AG04450 (cell line): Measurements from ENCODE around the gene MBTPS2. TPM values are rescaled to one million over a fixed set of nuclear protein-coding genes. Genes with fewer than 3 reads are reported as not detected.
"Not testable (repeated sequence)": the region's sequence is repeated elsewhere in the genome, so short reads cannot be mapped to it uniquely, and the experiment has no call there.

Source experiments
- CTCF ChIA-PET: fragments of 300-600, 350-600 bp; formaldehyde crosslinking; extraction: SDS; loops from one replicate; lab custom pipeline; 2022; ENCODE audit warnings: antibody characterized with exemption, inconsistent platforms; lab: Charles Lee
- POLR2A ChIA-PET: fragments of 350-600 bp; formaldehyde crosslinking; extraction: SDS; loops from one replicate; lab custom pipeline; 2021; ENCODE audit warnings: antibody characterized with exemption, inconsistent platforms; lab: Yijun Ruan, JAX
- DNase-seq: peaks from one replicate; pipeline ENCODE4 v3.0.0-alpha.2; 2011; ENCODE audit warnings: low read depth, low spot score
- H3K27ac ChIP-seq: one replicate; pipeline ENCODE4 v1.5.1; 2012; ENCODE audit warnings: low read depth, low read length, control low read depth
- H3K27me3 ChIP-seq: one replicate; pipeline ENCODE4 v1.6.0; 2012; ENCODE audit warnings: low read length; ENCODE audit not compliant: control insufficient read depth, insufficient read depth
- H3K4me3 ChIP-seq: 2 replicates; pipeline ENCODE4 v1.5.1; 2011; ENCODE audit warnings: mild to moderate bottlenecking, low read depth, low read length, control low read depth
- H3K9me3 ChIP-seq: 2 replicates; pipeline ENCODE4 v1.5.1; 2012; ENCODE audit warnings: low read length; ENCODE audit not compliant: control insufficient read depth, insufficient read depth
- polyA plus RNA-seq: library from polyadenylated mRNA; depleted of rRNA; stranded (reverse); fragments of >200 nt; gene quantifications from 2 replicates; pipeline ENCODE4 v1.2.3, GENCODE V29; 2011
- TF ChIP-seq, protein P1 (sequence below): IDR thresholded peaks from 2 replicates; pipeline ENCODE4 v1.5.1; 2011; ENCODE audit warnings: low read depth, low read length, control low read depth, inconsistent platforms

MBTPS2 gene
- polyA plus RNA-seq, 1 experiment, result 31.2 TPM

DNA sequence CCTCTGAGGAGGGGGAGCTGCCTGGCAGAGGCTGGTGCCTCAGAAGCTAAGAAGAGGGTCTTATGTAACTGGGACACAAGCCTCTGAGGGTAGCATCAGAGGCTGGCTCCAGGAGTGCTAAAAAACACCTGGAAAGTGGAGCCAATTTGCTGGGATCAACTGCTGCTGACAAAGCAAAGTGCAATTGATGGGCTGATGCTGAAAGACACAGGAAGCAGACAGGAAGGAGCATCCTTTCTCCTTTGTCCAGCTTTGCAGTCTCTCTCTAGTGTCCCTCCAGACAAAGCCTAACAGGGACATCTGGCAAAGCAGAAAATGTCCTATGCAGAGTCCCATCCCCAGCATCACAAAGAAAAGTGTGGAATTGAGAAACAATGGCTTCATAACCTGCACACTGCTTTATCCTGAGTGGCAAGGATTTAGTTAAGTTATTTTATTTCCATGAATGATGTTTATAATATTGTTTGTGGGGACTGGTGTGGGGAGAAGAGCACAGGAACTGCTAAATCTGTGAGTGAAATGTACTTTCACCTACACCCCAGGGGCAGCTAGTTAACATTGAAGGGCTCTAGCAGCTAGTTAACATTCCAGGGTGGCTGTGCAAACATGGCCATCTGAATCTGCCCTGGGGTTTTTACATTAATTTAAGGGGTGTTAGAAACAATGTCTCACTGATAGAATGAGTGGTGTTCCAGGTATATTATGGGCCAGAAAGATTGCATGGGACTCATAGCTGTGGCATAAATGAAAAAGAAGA is 25.6 kb upstream of the MBTPS2 start:
- DNase-seq, result no peak
- TF ChIP-seq, protein P1, sequence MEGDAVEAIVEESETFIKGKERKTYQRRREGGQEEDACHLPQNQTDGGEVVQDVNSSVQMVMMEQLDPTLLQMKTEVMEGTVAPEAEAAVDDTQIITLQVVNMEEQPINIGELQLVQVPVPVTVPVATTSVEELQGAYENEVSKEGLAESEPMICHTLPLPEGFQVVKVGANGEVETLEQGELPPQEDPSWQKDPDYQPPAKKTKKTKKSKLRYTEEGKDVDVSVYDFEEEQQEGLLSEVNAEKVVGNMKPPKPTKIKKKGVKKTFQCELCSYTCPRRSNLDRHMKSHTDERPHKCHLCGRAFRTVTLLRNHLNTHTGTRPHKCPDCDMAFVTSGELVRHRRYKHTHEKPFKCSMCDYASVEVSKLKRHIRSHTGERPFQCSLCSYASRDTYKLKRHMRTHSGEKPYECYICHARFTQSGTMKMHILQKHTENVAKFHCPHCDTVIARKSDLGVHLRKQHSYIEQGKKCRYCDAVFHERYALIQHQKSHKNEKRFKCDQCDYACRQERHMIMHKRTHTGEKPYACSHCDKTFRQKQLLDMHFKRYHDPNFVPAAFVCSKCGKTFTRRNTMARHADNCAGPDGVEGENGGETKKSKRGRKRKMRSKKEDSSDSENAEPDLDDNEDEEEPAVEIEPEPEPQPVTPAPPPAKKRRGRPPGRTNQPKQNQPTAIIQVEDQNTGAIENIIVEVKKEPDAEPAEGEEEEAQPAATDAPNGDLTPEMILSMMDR, result no peak
- ChIA-PET POLR2A (no interaction called here), CTCF (no interaction called here)
- Histone ChIP-seq H3K4me3 (no peak overlapping the region), H3K27ac (no peak overlapping the region), H3K9me3 (no peaks in the 10 kb centered on the region), H3K27me3 (no peaks in the 10 kb centered on the region)

DNA sequence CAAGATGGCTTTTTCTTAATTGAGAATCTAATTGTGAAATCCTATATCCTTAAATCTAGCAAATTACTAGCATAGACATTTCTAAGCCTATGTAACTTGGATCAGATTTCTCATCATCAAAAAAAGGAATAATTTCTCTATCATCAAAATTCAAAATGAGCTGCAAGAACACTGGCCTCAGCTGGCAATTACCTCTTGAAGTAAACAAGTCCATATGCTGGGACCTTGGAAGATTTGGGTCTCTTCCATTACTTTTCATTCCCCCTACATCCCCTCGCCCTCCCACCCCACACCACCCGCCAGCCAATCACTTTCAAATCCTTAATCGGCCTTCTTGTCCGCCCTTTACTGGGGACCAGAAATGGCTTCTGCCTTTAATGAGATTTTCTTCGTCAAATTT is 23.3 kb upstream of the MBTPS2 start:
- TF ChIP-seq, protein P1, result no peak
- Histone ChIP-seq H3K27me3 (no peaks in the 10 kb centered on the region), H3K9me3 (no peaks in the 10 kb centered on the region), H3K27ac (no peak overlapping the region), H3K4me3 (no peak overlapping the region)
- CTCF ChIA-PET, result no interaction called here
- POLR2A ChIA-PET, result no interaction called here
- DNase-seq, result no peak

DNA sequence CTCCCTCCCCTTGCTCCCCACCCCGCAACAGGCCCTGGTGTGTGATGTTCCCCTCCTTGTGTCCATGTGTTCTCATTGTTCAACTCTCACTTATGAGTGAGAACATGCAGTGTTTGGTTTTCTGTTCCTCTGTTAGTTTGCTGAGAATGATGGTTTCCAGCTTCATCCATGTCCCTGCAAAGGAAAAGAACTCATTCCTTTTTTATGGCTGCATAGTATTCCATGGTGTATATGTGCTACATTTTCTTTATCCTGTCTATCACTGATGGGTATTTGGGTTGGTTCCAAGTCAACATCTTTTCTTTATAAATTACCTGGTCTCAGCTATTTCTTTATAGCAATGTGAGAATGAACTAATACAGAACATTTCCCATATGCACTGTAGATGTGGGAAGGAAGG is 19.2 kb upstream of the MBTPS2 start:
- H3K4me3 ChIP-seq, H3K27me3 ChIP-seq, H3K9me3 ChIP-seq, H3K27ac ChIP-seq, CTCF ChIA-PET, DNase-seq, POLR2A ChIA-PET: not testable (repeated sequence)

DNA sequence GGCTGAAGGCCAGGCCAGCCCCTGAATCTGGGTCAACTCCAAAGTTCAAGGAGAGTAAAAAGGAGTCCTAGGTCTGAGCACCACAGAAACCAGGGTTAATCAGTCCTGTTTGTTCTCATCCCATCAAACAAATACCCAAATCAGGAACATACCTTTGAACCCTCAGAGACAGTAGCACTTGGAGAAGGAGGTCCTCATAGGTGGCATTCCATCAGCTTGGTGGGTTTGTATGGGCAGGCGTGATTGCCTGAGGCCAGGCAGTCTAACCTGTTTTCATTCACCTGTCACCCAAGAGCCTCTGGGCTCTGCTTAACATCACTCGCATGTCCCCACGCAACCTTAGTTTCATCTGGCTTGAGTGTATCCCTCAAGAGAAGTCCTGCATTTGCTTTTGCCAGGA is 17.5 kb upstream of the MBTPS2 start:
- DNase-seq, result no peak
- POLR2A ChIA-PET, result no interaction called here
- Histone ChIP-seq H3K27ac (no peak overlapping the region), H3K9me3 (no peaks in the 10 kb centered on the region), H3K27me3 (no peaks in the 10 kb centered on the region), H3K4me3 (no peak overlapping the region)
- TF ChIP-seq, protein P1, result no peak
- CTCF ChIA-PET, result no interaction called here

DNA sequence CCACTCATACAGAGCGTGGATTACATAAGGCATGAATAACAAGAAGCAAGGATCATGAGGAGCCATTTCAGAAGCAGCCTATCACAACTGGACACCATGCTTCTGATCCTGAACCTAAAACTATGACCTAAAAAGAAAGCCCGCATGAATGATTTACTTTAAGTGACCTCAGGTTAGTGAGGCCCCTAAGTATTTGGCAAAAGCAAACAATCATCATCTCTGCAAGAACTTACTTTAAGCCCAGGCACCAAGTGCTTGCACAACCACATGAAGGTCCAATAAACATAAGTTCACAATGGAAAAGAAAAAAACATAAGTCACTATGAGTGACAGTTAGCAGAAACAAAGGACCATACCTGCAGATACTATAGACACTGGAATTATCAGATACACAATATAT is 7.9 kb upstream of the MBTPS2 start:
- Histone ChIP-seq H3K9me3 (no peaks in the 10 kb centered on the region), H3K4me3 (no peak overlapping the region), H3K27me3 (no peaks in the 10 kb centered on the region), H3K27ac (no peak overlapping the region)
- DNase-seq, result no peak
- TF ChIP-seq, protein P1, result no peak
- ChIA-PET CTCF (no interaction called here), POLR2A (no interaction called here)
